GM12892 (cell line): ENCODE data around the gene ASTN1.

ENCODE experiments used
- POLR2A ChIP-seq: IDR thresholded peaks from 2 replicates; pipeline ENCODE4 v1.6.1; 2011; ENCODE audit warnings: low read depth, low read length, control low read depth
- POLR2AphosphoS5 ChIP-seq: IDR thresholded peaks from 2 replicates; pipeline ENCODE4 v1.6.1; 2011; ENCODE audit warnings: low read depth, low read length, control low read depth
- TAF1 ChIP-seq: IDR thresholded peaks from 2 replicates; pipeline ENCODE4 v1.6.1; 2011; ENCODE audit warnings: low read depth, mild to moderate bottlenecking, control low read depth, low read length, borderline replicate concordance

- TF ChIP-seq POLR2A = no peak
- no peak for TF ChIP-seq TAF1
- no peak for TF ChIP-seq POLR2AphosphoS5
These were observed 175.5 kb downstream of the ASTN1 start for GRCh38 chr1:176989023-176989422.
